H1 (cell line): ENCODE measurements around the gene TDP1. TPM values are rescaled to one million over a fixed set of nuclear protein-coding genes. Genes with fewer than 3 reads are reported as not detected.

Experiments used
- CTCF ChIA-PET: fragments of 300-600 bp; sonication (Branson Sonifier 250); formaldehyde crosslinking; loops from one replicate; lab custom pipeline; 2021; ENCODE audit not compliant: partially characterized antibody; lab: Charles Lee
- POLR2A ChIA-PET: fragments of 300-600 bp; sonication (Branson Sonifier 250); formaldehyde crosslinking; loops from one replicate; lab custom pipeline; 2021; ENCODE audit warnings: inconsistent platforms; ENCODE audit not compliant: partially characterized antibody; lab: Charles Lee
- DNase-seq, 2 experiments: peaks; one replicate each; pipeline versions ENCODE4 v3.0.0 to v3.0.0-alpha.2; 2010 to 2022; ENCODE audit warnings: low spot score in 2 of 2, low read depth in 1 of 2, mixed read lengths in 1 of 2
- FAIRE-seq: peaks from 2 replicates; lab custom pipeline; 2011; peaks lifted over from hg19 to GRCh38; lab: Jason Lieb, UNC
- H2AFZ ChIP-seq: 2 replicates; pipeline ENCODE4 v1.8.1; 2012; ENCODE audit warnings: low read length, inconsistent platforms
- H2AK5ac ChIP-seq: 2 replicates; pipeline ENCODE4 v1.6.1; 2013; ENCODE audit warnings: low read depth, low read length
- H2BK120ac ChIP-seq: replicated peaks from 2 replicates; pipeline ENCODE3; 2013; ENCODE audit warnings: low read depth, low read length, inconsistent platforms
- H2BK12ac ChIP-seq: 2 replicates; pipeline ENCODE4 v1.6.1; 2013; ENCODE audit warnings: low read depth, low read length
- H2BK15ac ChIP-seq: 2 replicates; pipeline ENCODE4 v1.6.1; 2013; ENCODE audit warnings: low read length
- H2BK20ac ChIP-seq: 2 replicates; pipeline ENCODE4 v1.6.1; 2013; ENCODE audit warnings: low read length
- H2BK5ac ChIP-seq: 2 replicates; pipeline ENCODE4 v1.6.1; 2013; ENCODE audit warnings: low read depth, low read length
- H3K14ac ChIP-seq: 2 replicates; pipeline ENCODE4 v1.6.1; 2013; ENCODE audit warnings: inconsistent platforms; ENCODE audit not compliant: insufficient read length
- H3K18ac ChIP-seq: 2 replicates; pipeline ENCODE4 v1.6.1; 2013; ENCODE audit warnings: low read length; ENCODE audit errors: extremely low read depth
- H3K23ac ChIP-seq: 2 replicates; pipeline ENCODE4 v1.6.1; 2013; ENCODE audit warnings: inconsistent platforms; ENCODE audit not compliant: insufficient read length
- H3K23me2 ChIP-seq: 2 replicates; pipeline ENCODE4 v1.6.1; 2013; ENCODE audit warnings: low read depth, low read length
- H3K27ac ChIP-seq: 2 replicates; pipeline ENCODE4 v1.6.1; 2011; ENCODE audit warnings: low read depth, low read length, inconsistent platforms
- H3K27me3 ChIP-seq, 4 experiments: replicated peaks in 1 of 4; 1 replicate in 1 of 4; 2 replicates in 3 of 4; pipeline versions ENCODE4 v1.6.1 to v1.8.1; 2011 to 2013; ENCODE audit warnings: low read length in 3 of 4, mild to moderate bottlenecking in 3 of 4, inconsistent platforms in 2 of 4, mixed read lengths in 2 of 4, moderate library complexity in 1 of 4; ENCODE audit not compliant: control insufficient read depth in 3 of 4, insufficient read depth in 3 of 4; ENCODE audit errors: extremely low read depth in 1 of 4
- H3K36me3 ChIP-seq, 4 experiments: 2 replicates each; pipeline versions ENCODE4 v1.6.1 to v1.8.1; 2011 to 2013; ENCODE audit warnings: mild to moderate bottlenecking in 4 of 4, low read length in 3 of 4, moderate library complexity in 2 of 4, control low read depth in 1 of 4, inconsistent platforms in 1 of 4; ENCODE audit not compliant: insufficient read depth in 4 of 4, control insufficient read depth in 2 of 4
- H3K4ac ChIP-seq: replicated peaks from 2 replicates; pipeline ENCODE3; 2013; ENCODE audit warnings: low read length, low read depth, mixed read lengths, inconsistent platforms; ENCODE audit not compliant: insufficient read length
- H3K4me1 ChIP-seq, 4 experiments: replicated peaks in 1 of 4; 1 replicate in 1 of 4; 2 replicates in 3 of 4; pipeline versions ENCODE4 v1.6.1 to v1.8.1; 2011 to 2013; ENCODE audit warnings: low read length in 3 of 4, inconsistent platforms in 2 of 4, mixed read lengths in 1 of 4; ENCODE audit not compliant: insufficient read depth in 4 of 4, control insufficient read depth in 3 of 4
- H3K4me2 ChIP-seq, 2 experiments: 2 replicates each; pipeline versions ENCODE4 v1.6.1 to v1.8.1; 2011 to 2013; ENCODE audit warnings: low read depth in 2 of 2, low read length in 2 of 2, control low read depth in 1 of 2, inconsistent platforms in 1 of 2, mild to moderate bottlenecking in 1 of 2; ENCODE audit not compliant: insufficient read depth in 1 of 2
- H3K4me3 ChIP-seq, 4 experiments: fragments of 200-600, 300-600 bp in 1 of 4; sonication (generic), shearing (Covaris generic), sonication (Bioruptor Twin) in 1 of 4; 2 replicates each; pipeline versions ENCODE4 v1.5.1 to v1.8.1; 2011 to 2016; ENCODE audit warnings: low read length in 4 of 4, low read depth in 3 of 4, control low read depth in 2 of 4, inconsistent platforms in 2 of 4, mild to moderate bottlenecking in 2 of 4, mixed read lengths in 1 of 4, moderate library complexity in 1 of 4; ENCODE audit not compliant: insufficient read depth in 2 of 4; ENCODE audit errors: extremely low read depth in 1 of 4
- H3K56ac ChIP-seq: replicated peaks from 2 replicates; pipeline ENCODE3; 2013; ENCODE audit warnings: low read depth, mild to moderate bottlenecking, mixed read lengths, low read length, inconsistent platforms; ENCODE audit not compliant: insufficient read length
- H3K79me1 ChIP-seq: 2 replicates; pipeline ENCODE4 v1.6.1; 2013; ENCODE audit warnings: low read depth, low read length, control low read depth
- H3K79me2 ChIP-seq, 2 experiments: 2 replicates each; pipeline versions ENCODE4 v1.6.1 to v1.8.1; 2012 to 2013; ENCODE audit warnings: low read length in 2 of 2, mild to moderate bottlenecking in 2 of 2, inconsistent platforms in 1 of 2; ENCODE audit not compliant: insufficient read depth in 2 of 2, control insufficient read depth in 1 of 2
- H3K9ac ChIP-seq, 4 experiments: replicated peaks in 1 of 4; 1 replicate in 1 of 4; 2 replicates in 3 of 4; pipeline versions ENCODE4 v1.6.1 to v1.8.1; 2011 to 2013; ENCODE audit warnings: low read depth in 3 of 4, low read length in 3 of 4, control low read depth in 2 of 4, mild to moderate bottlenecking in 2 of 4, moderate library complexity in 2 of 4, inconsistent platforms in 1 of 4; ENCODE audit errors: extremely low read depth in 1 of 4
- H3K9me3 ChIP-seq, 2 experiments: 2 replicates each; pipeline versions ENCODE4 v1.6.1 to v1.8.1; 2012 to 2013; ENCODE audit warnings: mild to moderate bottlenecking in 2 of 2, moderate library complexity in 2 of 2, control low read depth in 1 of 2, inconsistent platforms in 1 of 2, low read depth in 1 of 2, low read length in 1 of 2, mixed read lengths in 1 of 2; ENCODE audit not compliant: insufficient read depth in 2 of 2
- H4K20me1 ChIP-seq, 2 experiments: replicated peaks in 1 of 2; 2 replicates each; pipeline versions ENCODE3 to v1.8.1; 2011 to 2013; ENCODE audit warnings: inconsistent platforms in 2 of 2, low read length in 2 of 2, mild to moderate bottlenecking in 1 of 2; ENCODE audit not compliant: insufficient read depth in 2 of 2, control insufficient read depth in 1 of 2
- H4K5ac ChIP-seq: 2 replicates; pipeline ENCODE4 v1.6.1; 2013; ENCODE audit warnings: low read length, low read depth, mixed read lengths, inconsistent platforms; ENCODE audit not compliant: insufficient read length
- H4K8ac ChIP-seq: 2 replicates; pipeline ENCODE4 v1.8.0; 2013; ENCODE audit warnings: mild to moderate bottlenecking, moderate library complexity, low read length, inconsistent platforms; ENCODE audit not compliant: insufficient read depth; ENCODE audit errors: extremely low read depth
- H4K91ac ChIP-seq: replicated peaks from 2 replicates; pipeline ENCODE3; 2013; ENCODE audit warnings: low read length, mixed read lengths, inconsistent platforms; ENCODE audit not compliant: insufficient read length
- CEBPB ChIP-seq: IDR thresholded peaks from 2 replicates; pipeline ENCODE4 v1.6.1; 2012; ENCODE audit warnings: low read depth, low read length
- CHD1 ChIP-seq: IDR thresholded peaks from 2 replicates; pipeline ENCODE4 v1.6.1; 2012; ENCODE audit warnings: low read depth, low read length, improper control_type of control experiment
- CHD2 ChIP-seq: IDR thresholded peaks from 2 replicates; pipeline ENCODE4 v1.6.1; 2012; ENCODE audit warnings: low read length, improper control_type of control experiment
- CTCF ChIP-seq, 3 experiments: IDR thresholded peaks; 1 replicate in 2 of 3; 2 replicates in 1 of 3; pipeline versions ENCODE4 v1.5.1 to v1.6.1; 2011; ENCODE audit warnings: low read length in 3 of 3, mild to moderate bottlenecking in 3 of 3, inconsistent platforms in 2 of 3, low read depth in 1 of 3, moderate library complexity in 1 of 3; ENCODE audit not compliant: insufficient read depth in 1 of 3; ENCODE audit errors: control extremely low read depth in 1 of 3
- FOSL1 ChIP-seq: IDR thresholded peaks from 2 replicates; pipeline ENCODE4 v1.6.1; 2011; ENCODE audit warnings: mild to moderate bottlenecking, low read depth, low read length, moderate library complexity; ENCODE audit not compliant: insufficient read depth
- GTF2F1 ChIP-seq: IDR thresholded peaks from 2 replicates; pipeline ENCODE4 v1.6.1; 2012; ENCODE audit warnings: low read depth, low read length, improper control_type of control experiment, borderline replicate concordance
- JUND ChIP-seq: IDR thresholded peaks from 2 replicates; pipeline ENCODE4 v1.6.1; 2011; ENCODE audit warnings: mild to moderate bottlenecking, improper control_type of control experiment, low read length
- POU5F1 ChIP-seq: IDR thresholded peaks from 2 replicates; pipeline ENCODE4 v1.6.1; 2011; ENCODE audit warnings: low read depth, mild to moderate bottlenecking, low read length, moderate library complexity
- SP2 ChIP-seq: IDR thresholded peaks from 2 replicates; pipeline ENCODE4 v1.6.1; 2012; ENCODE audit warnings: mild to moderate bottlenecking, low read length, inconsistent platforms
- SRF ChIP-seq: IDR thresholded peaks from 2 replicates; pipeline ENCODE4 v1.6.1; 2011; ENCODE audit warnings: mild to moderate bottlenecking, low read depth, low read length, moderate library complexity
- TAF7 ChIP-seq: optimal IDR thresholded peaks from 2 replicates; pipeline ENCODE3; 2011; ENCODE audit warnings: low read depth, mild to moderate bottlenecking, inconsistent platforms, low read length, moderate library complexity, borderline replicate concordance
- TBP ChIP-seq: IDR thresholded peaks from 2 replicates; pipeline ENCODE4 v1.6.1; 2011; ENCODE audit warnings: low read depth, low read length, improper control_type of control experiment
- TCF12 ChIP-seq: IDR thresholded peaks from 2 replicates; pipeline ENCODE4 v1.6.1; 2011; ENCODE audit warnings: low read depth, mild to moderate bottlenecking, low read length
- YY1 ChIP-seq: IDR thresholded peaks from 2 replicates; pipeline ENCODE4 v1.6.1; 2011; ENCODE audit warnings: low read depth, mild to moderate bottlenecking, low read length
- WGBS, 2 experiments: shearing (Covaris generic) in 1 of 2; methylation state at CpG; one replicate each; pipeline versions ENCODE4 v1.1.6 to v1.1.7; 2013 to 2015; ENCODE audit warnings: low lambda C conversion rate in 2 of 2, mixed read lengths in 2 of 2, inconsistent platforms in 1 of 2, low coverage in 1 of 2, missing lambda C conversion rate in 1 of 2; ENCODE audit not compliant: insufficient replicate concordance in 2 of 2, insufficient coverage in 1 of 2, insufficient read length in 1 of 2; ENCODE audit errors: extremely low coverage in 1 of 2, missing lambda C conversion rate in 1 of 2; 5-methylcytosine and 5-hydroxymethylcytosine counted together
- polyA plus RNA-seq, 7 experiments: library from polyadenylated mRNA; depleted of rRNA in 3 of 7; stranded (reverse) in 5 of 7; unstranded in 2 of 7; fragments of >200 nt in 5 of 7; fragments of 200-250 nt in 2 of 7; gene quantifications; 1 replicate in 5 of 7; 2 replicates in 1 of 7; 4 replicates in 1 of 7; pipeline versions ENCODE4 v1.2.1 to v1.2.3, GENCODE V29; 2011 to 2013; ENCODE audit warnings: missing spikeins in 2 of 7, mixed read lengths in 2 of 7
- total RNA-seq: library from RNA; stranded (reverse); fragmentation: NEBNext Ultra II Directional; extraction: Animal tissue kit (Norgen Biotek cat#: 25700); gene quantifications from 2 replicates; pipeline ENCODE4 v1.2.1, GENCODE V29; 2021

TDP1 gene
- total and polyA plus RNA-seq, 2 of the 8 experiments (the other 6 are each of a cell fraction or from before 2014, with no cell fraction given): 32.2 to 69.9 TPM

GRCh38 chr14:90053044-90053443, 97.3 kb downstream of the TDP1 start:
- Histone ChIP-seq H2AK5ac (no peak overlapping the region), H3K9me3 (no peaks in the 10 kb centered on the region), H3K23me2 (no peaks in the 10 kb centered on the region), H3K4me3 (no peak overlapping the region), H3K27ac (no peak overlapping the region), H2BK15ac (no peak overlapping the region), H4K5ac (no peak overlapping the region), H3K18ac (no peak overlapping the region), H3K14ac (no peak overlapping the region), H2BK12ac (no peak overlapping the region), H3K4me1 (no peaks in the 10 kb centered on the region), H3K23ac (no peak overlapping the region), H3K79me1 (no peaks in the 10 kb centered on the region), H3K9ac (no peak overlapping the region), H4K20me1 (no peaks in the 10 kb centered on the region), H3K36me3 (no peaks in the 10 kb centered on the region), H2BK120ac (no peak overlapping the region), H4K8ac (no peak overlapping the region), H2BK5ac (no peak overlapping the region), H2AFZ (no peak overlapping the region), H3K4me2 (no peak overlapping the region), H3K4ac (no peak overlapping the region), H3K56ac (no peak overlapping the region), H3K27me3 (no peaks in the 10 kb centered on the region), H3K79me2 (no peaks in the 10 kb centered on the region), H4K91ac (no peak overlapping the region), H2BK20ac (no peak overlapping the region)
- CTCF ChIA-PET: interaction anchor here (0.5 to 2.2 kb wide), 3 partner anchors 17 to 80 kb away, joined by 3 to 5 read pairs (median 3); no protein-coding TSS in a partner anchor
- no peak for FAIRE-seq
- POLR2A ChIA-PET: no interaction called here
- WGBS, 2 experiments: 87% methylated on average over 2 of the region's 2 CpGs; no CpG with 5 or more reads in 1 of the 2 experiments
- no peak for DNase-seq
- no peak for TF ChIP-seq SP2
- TF ChIP-seq POU5F1: no peak
- no peak for TF ChIP-seq TCF12
- TF ChIP-seq JUND: no peak
- no peak for TF ChIP-seq TBP
- TF ChIP-seq YY1: no peak
- TF ChIP-seq CTCF (IDR thresholded peaks at IDR 0.05; ENCODE audit: control extremely low read depth in 1 of 3, insufficient read depth in 1 of 3, low read depth in 1 of 3, low read length in 3 of 3): no peak
- no peak for TF ChIP-seq TAF7
- no peak for TF ChIP-seq FOSL1
- TF ChIP-seq CHD2: no peak
- no peak for TF ChIP-seq CEBPB
- TF ChIP-seq GTF2F1: no peak
- TF ChIP-seq CHD1: no peak
- no peak for TF ChIP-seq SRF
